ENCODE results near the gene HTN3. TPM values are rescaled to one million over a fixed set of nuclear protein-coding genes. Genes with fewer than 3 reads are reported as not detected.
A peak's percentile ranks its signal among the peaks of the same experiment; 100 is the strongest.
"Not testable (repeated sequence)": the region's sequence is repeated elsewhere in the genome, so short reads cannot be mapped to it uniquely, and the experiment has no call there.

Gene HTN3
- not detected in 3 replicates for total RNA-seq
- long read RNA-seq: 0 reads

- H3K36me3 Mint-ChIP-seq (ENCODE audit: low read depth); H3K27ac Mint-ChIP-seq (ENCODE audit: unreplicated experiment); H3K9me3 Mint-ChIP-seq (ENCODE audit: low read depth); H3K4me1 Mint-ChIP-seq (ENCODE audit: low read depth); DNase-seq (ENCODE audit: low spot score); H3K4me3 Mint-ChIP-seq (ENCODE audit: unreplicated experiment); H3K27me3 Mint-ChIP-seq (ENCODE audit: low read depth): not testable (repeated sequence)
These were observed at the start of gene HTN3 for GRCh38 chr4:70028159-70028558. Gene HTN3 (plus strand): TSS chr4:70028459. CDS start chr4:70030741, 2,282 bp downstream.

GRCh38 chr4:69984030-69984443 is 44.2 kb upstream of the HTN3 start:
- H3K27me3 Mint-ChIP-seq (ENCODE audit: low read depth): peaks cover 5% of the 10 kb centered on the region
- H3K27ac Mint-ChIP-seq (ENCODE audit: unreplicated experiment): no peak overlapping the region
- H3K4me3 Mint-ChIP-seq (ENCODE audit: unreplicated experiment): no peak overlapping the region
- no peak for TF ChIP-seq CTCF (IDR thresholded peaks at IDR 0.05)
- DNase-seq (ENCODE audit: low spot score): peak; percentile 27
- no peaks in the 10 kb centered on the region for H3K4me1 Mint-ChIP-seq (ENCODE audit: low read depth)
- H3K36me3 Mint-ChIP-seq (ENCODE audit: low read depth): no peaks in the 10 kb centered on the region
- no peaks in the 10 kb centered on the region for H3K9me3 Mint-ChIP-seq (ENCODE audit: low read depth)

- no peaks in the 10 kb centered on the region for H3K36me3 Mint-ChIP-seq (ENCODE audit: low read depth)
- no peak overlapping the region for H3K4me3 Mint-ChIP-seq (ENCODE audit: unreplicated experiment)
- no peak overlapping the region for H3K27ac Mint-ChIP-seq (ENCODE audit: unreplicated experiment)
- no peak for DNase-seq (ENCODE audit: low spot score)
- no peak for TF ChIP-seq CTCF (IDR thresholded peaks at IDR 0.05)
- peaks cover 2% of the 10 kb centered on the region for H3K27me3 Mint-ChIP-seq (ENCODE audit: low read depth)
- no peaks in the 10 kb centered on the region for H3K9me3 Mint-ChIP-seq (ENCODE audit: low read depth)
- H3K4me1 Mint-ChIP-seq (ENCODE audit: low read depth): no peaks in the 10 kb centered on the region
These were observed 41.6 kb upstream of the HTN3 start for GRCh38 chr4:69986663-69987062.

GRCh38 chr4:69991016-69991415 is 37.2 kb upstream of the HTN3 start:
- Mint-ChIP-seq H3K27me3 (ENCODE audit: low read depth) (peaks cover 7% of the 10 kb centered on the region), H3K27ac (ENCODE audit: unreplicated experiment) (no peak overlapping the region), H3K9me3 (ENCODE audit: low read depth) (peaks cover 3% of the 10 kb centered on the region), H3K36me3 (ENCODE audit: low read depth) (no peaks in the 10 kb centered on the region), H3K4me1 (ENCODE audit: low read depth) (no peaks in the 10 kb centered on the region), H3K4me3 (ENCODE audit: unreplicated experiment) (no peak overlapping the region)
- no peak for TF ChIP-seq CTCF (IDR thresholded peaks at IDR 0.05)
- no peak for DNase-seq (ENCODE audit: low spot score)

- DNase-seq (ENCODE audit: low spot score): no peak
- no peaks in the 10 kb centered on the region for H3K4me1 Mint-ChIP-seq (ENCODE audit: low read depth)
- no peaks in the 10 kb centered on the region for H3K36me3 Mint-ChIP-seq (ENCODE audit: low read depth)
- no peak overlapping the region for H3K4me3 Mint-ChIP-seq (ENCODE audit: unreplicated experiment)
- no peak for TF ChIP-seq CTCF (IDR thresholded peaks at IDR 0.05)
- H3K27ac Mint-ChIP-seq (ENCODE audit: unreplicated experiment): no peak overlapping the region
- H3K9me3 Mint-ChIP-seq (ENCODE audit: low read depth): peaks cover 3% of the 10 kb centered on the region
- H3K27me3 Mint-ChIP-seq (ENCODE audit: low read depth): peaks cover 16% of the 10 kb centered on the region
These were observed 33.5 kb upstream of the HTN3 start for GRCh38 chr4:69994782-69995181.

- Mint-ChIP-seq H3K27ac (ENCODE audit: unreplicated experiment) (no peak within 1 kb of the TSS), H3K4me3 (ENCODE audit: unreplicated experiment) (no peak within 1 kb of the TSS), H3K36me3 (ENCODE audit: low read depth) (no peaks in the 10 kb centered on the region), H3K9me3 (ENCODE audit: low read depth) (peaks cover 3% of the 10 kb centered on the region), H3K4me1 (ENCODE audit: low read depth) (no peaks in the 10 kb centered on the region), H3K27me3 (ENCODE audit: low read depth) (peaks cover 16% of the 10 kb centered on the region)
- no peak for TF ChIP-seq CTCF (IDR thresholded peaks at IDR 0.05)
- DNase-seq (ENCODE audit: low spot score): no peak
These were observed 32.7 kb upstream of the HTN3 start, which contains the start of gene STATH for GRCh38 chr4:69995526-69996016. Gene STATH (plus strand): TSS chr4:69995966. CDS start chr4:69998438, 2,472 bp downstream.
